HG02970 (cell line): Measurements from ENCODE around the gene FAM210A.

Experiments used
- ATAC-seq: cut with Tn5 transposase; IDR thresholded peaks from one replicate; pipeline ENCODE4 v1.9.1; 2021; ENCODE audit warnings: mild to moderate bottlenecking, moderate library complexity, moderate number of reproducible peaks; ENCODE audit not compliant: unreplicated experiment, low FRiP score

The FAM210A gene

GRCh38 chr18:13649397-13650390 lies 76.7 kb downstream of the FAM210A start:
- ATAC-seq, result no peak

- ATAC-seq, result no peak
These were observed 78.6 kb downstream of the FAM210A start for GRCh38 chr18:13647761-13648160.

GRCh38 chr18:13646633-13647032 lies 79.7 kb downstream of the FAM210A start:
- no peak for ATAC-seq

GRCh38 chr18:13645093-13645492 lies 81.3 kb downstream of the FAM210A start:
- ATAC-seq, result no peak

GRCh38 chr18:13643261-13643751 lies 83.1 kb downstream of the FAM210A start:
- no peak for ATAC-seq

GRCh38 chr18:13642440-13642827 lies 83.9 kb downstream of the FAM210A start:
- ATAC-seq, result no peak

GRCh38 chr18:13641551-13642439 lies 84.6 kb downstream of the FAM210A start:
- ATAC-seq, result no peak

- no peak for ATAC-seq
These were observed 86.0 kb downstream of the FAM210A start for GRCh38 chr18:13640266-13640860.

GRCh38 chr18:13638719-13639595 lies 87.4 kb downstream of the FAM210A start:
- ATAC-seq, result no peak

- no peak for ATAC-seq
These were observed 91.3 kb downstream of the FAM210A start for GRCh38 chr18:13635046-13635445.

- ATAC-seq, result no peak
These were observed 92.7 kb downstream of the FAM210A start for GRCh38 chr18:13633700-13634099.

- ATAC-seq, result no peak
These were observed 95.6 kb downstream of the FAM210A start for GRCh38 chr18:13630716-13631268.

- no peak for ATAC-seq
These were observed 96.3 kb downstream of the FAM210A start for GRCh38 chr18:13629841-13630715.

- ATAC-seq, result no peak
These were observed 98.1 kb downstream of the FAM210A start for GRCh38 chr18:13628211-13628610.

- no peak for ATAC-seq
These were observed 98.7 kb downstream of the FAM210A start for GRCh38 chr18:13627639-13628038.

- no peak for ATAC-seq
These were observed 99.8 kb downstream of the FAM210A start for GRCh38 chr18:13626544-13626908.

GRCh38 chr18:13625843-13626543 lies 100.4 kb downstream of the FAM210A start:
- ATAC-seq, result no peak

GRCh38 chr18:13625355-13625754 lies 101.0 kb downstream of the FAM210A start:
- no peak for ATAC-seq
